Skeletal muscle satellite cell (primary cell): ENCODE data around the gene OSM.
A peak's percentile ranks its signal among the peaks of the same experiment; 100 is the strongest.

Experiments used
- H3K27me3 ChIP-seq: 2 replicates; pipeline ENCODE4 v1.7.0; 2013; ENCODE audit warnings: low read length; ENCODE audit not compliant: control insufficient read depth, insufficient read depth
- H3K36me3 ChIP-seq: 2 replicates; pipeline ENCODE4 v1.7.0; 2013; ENCODE audit warnings: mild to moderate bottlenecking, control low read depth, low read length; ENCODE audit not compliant: insufficient read depth
- H3K4me1 ChIP-seq: 2 replicates; pipeline ENCODE4 v1.7.0; 2013; ENCODE audit warnings: low read length; ENCODE audit not compliant: control insufficient read depth, insufficient read depth
- H3K4me2 ChIP-seq: 2 replicates; pipeline ENCODE4 v1.7.0; 2013; ENCODE audit warnings: mild to moderate bottlenecking, low read length
- H3K4me3 ChIP-seq: 2 replicates; pipeline ENCODE4 v1.7.0; 2013; ENCODE audit warnings: low read length
- H3K9ac ChIP-seq: 2 replicates; pipeline ENCODE4 v1.7.0; 2013; ENCODE audit warnings: mild to moderate bottlenecking, low read depth, low read length, moderate library complexity
- H3K9me3 ChIP-seq: replicated peaks from 2 replicates; pipeline ENCODE4 v1.7.0; 2013; ENCODE audit warnings: mild to moderate bottlenecking, control low read depth, low read length

Gene OSM

GRCh38 chr22:30253205-30253852 lies 13.3 kb downstream of the OSM start:
- no peaks in the 10 kb centered on the region for H3K36me3 ChIP-seq
- H3K9ac ChIP-seq: peak overlapping the region; percentile 72
- H3K27me3 ChIP-seq: no peaks in the 10 kb centered on the region
- H3K9me3 ChIP-seq: no peaks in the 10 kb centered on the region
- peaks cover 65% of the 10 kb centered on the region for H3K4me1 ChIP-seq
- no peak overlapping the region for H3K4me2 ChIP-seq
- H3K4me3 ChIP-seq: no peak overlapping the region

GRCh38 chr22:30252411-30253204 lies 14.0 kb downstream of the OSM start:
- Histone ChIP-seq H3K9ac (peak overlapping the region; percentile 72), H3K4me1 (peaks cover 72% of the 10 kb centered on the region), H3K4me2 (no peak overlapping the region), H3K27me3 (no peaks in the 10 kb centered on the region), H3K9me3 (no peaks in the 10 kb centered on the region), H3K4me3 (no peak overlapping the region), H3K36me3 (no peaks in the 10 kb centered on the region)

GRCh38 chr22:30251711-30252110 lies 14.9 kb downstream of the OSM start:
- H3K4me3 ChIP-seq: no peak overlapping the region
- H3K4me2 ChIP-seq: peak overlapping the region; percentile 56
- peaks cover 81% of the 10 kb centered on the region for H3K4me1 ChIP-seq
- H3K27me3 ChIP-seq: no peaks in the 10 kb centered on the region
- H3K9me3 ChIP-seq: no peaks in the 10 kb centered on the region
- H3K9ac ChIP-seq: peak overlapping the region; percentile 72
- H3K36me3 ChIP-seq: no peaks in the 10 kb centered on the region

- Histone ChIP-seq H3K36me3 (no peaks in the 10 kb centered on the region), H3K4me2 (peak overlapping the region; percentile 56), H3K9me3 (no peaks in the 10 kb centered on the region), H3K4me1 (peaks cover 72% of the 10 kb centered on the region), H3K9ac (peak overlapping the region; percentile 72), H3K4me3 (no peak overlapping the region), H3K27me3 (no peaks in the 10 kb centered on the region)
These were observed 15.9 kb downstream of the OSM start for GRCh38 chr22:30250661-30251267.

- H3K27me3 ChIP-seq: no peaks in the 10 kb centered on the region
- H3K36me3 ChIP-seq: peaks cover under 1% of the 10 kb centered on the region
- H3K9ac ChIP-seq: peak overlapping the region; percentile 49
- no peaks in the 10 kb centered on the region for H3K9me3 ChIP-seq
- H3K4me1 ChIP-seq: peaks cover 74% of the 10 kb centered on the region
- H3K4me2 ChIP-seq: no peak overlapping the region
- no peak overlapping the region for H3K4me3 ChIP-seq
These were observed 16.5 kb downstream of the OSM start for GRCh38 chr22:30250039-30250565.

GRCh38 chr22:30249049-30250038 lies 17.3 kb downstream of the OSM start:
- peak overlapping the region; percentile 26 for H3K4me3 ChIP-seq
- H3K9ac ChIP-seq: peak overlapping the region; percentile 54
- peaks cover 81% of the 10 kb centered on the region for H3K4me1 ChIP-seq

GRCh38 chr22:30248484-30248883 lies 18.2 kb downstream of the OSM start:
- H3K4me3 ChIP-seq: no peak overlapping the region
- peak overlapping the region; percentile 54 for H3K9ac ChIP-seq
- peaks cover 82% of the 10 kb centered on the region for H3K4me1 ChIP-seq

More at GRCh38 chr22:30249049-30250038, 17.3 kb downstream of the OSM start:
- H3K9me3 ChIP-seq: no peaks in the 10 kb centered on the region
- H3K27me3 ChIP-seq: no peaks in the 10 kb centered on the region
- peak overlapping the region; percentile 40 for H3K4me2 ChIP-seq
- H3K36me3 ChIP-seq: peaks cover 8% of the 10 kb centered on the region

GRCh38 chr22:30247974-30248373 lies 18.7 kb downstream of the OSM start:
- Histone ChIP-seq H3K36me3 (peaks cover 21% of the 10 kb centered on the region), H3K9me3 (no peaks in the 10 kb centered on the region), H3K4me2 (peak overlapping the region; percentile 90), H3K4me1 (peaks cover 82% of the 10 kb centered on the region), H3K9ac (peak overlapping the region; percentile 96), H3K27me3 (no peaks in the 10 kb centered on the region), H3K4me3 (no peak overlapping the region)

More at GRCh38 chr22:30248484-30248883, 18.2 kb downstream of the OSM start:
- H3K9me3 ChIP-seq: no peaks in the 10 kb centered on the region
- no peaks in the 10 kb centered on the region for H3K27me3 ChIP-seq
- peak overlapping the region; percentile 40 for H3K4me2 ChIP-seq
- peaks cover 16% of the 10 kb centered on the region for H3K36me3 ChIP-seq

- peaks cover 26% of the 10 kb centered on the region for H3K36me3 ChIP-seq
- H3K4me1 ChIP-seq: peaks cover 82% of the 10 kb centered on the region
- H3K4me3 ChIP-seq: peak overlapping the region; percentile 86
- H3K9me3 ChIP-seq: no peaks in the 10 kb centered on the region
- H3K9ac ChIP-seq: peak overlapping the region; percentile 96
- H3K4me2 ChIP-seq: peak overlapping the region; percentile 90
- no peaks in the 10 kb centered on the region for H3K27me3 ChIP-seq
These were observed 19.1 kb downstream of the OSM start for GRCh38 chr22:30247561-30247960.

- no peaks in the 10 kb centered on the region for H3K27me3 ChIP-seq
- no peaks in the 10 kb centered on the region for H3K9me3 ChIP-seq
- H3K9ac ChIP-seq: peak overlapping the region; percentile 96
- H3K36me3 ChIP-seq: peaks cover 29% of the 10 kb centered on the region
- H3K4me2 ChIP-seq: peak overlapping the region; percentile 90
- H3K4me1 ChIP-seq: peaks cover 82% of the 10 kb centered on the region
- H3K4me3 ChIP-seq: peak overlapping the region; percentile 86
These were observed 19.8 kb downstream of the OSM start for GRCh38 chr22:30246814-30247376.
